OCI-LY1 (cell line): Measurements from ENCODE around the gene GPI.

Experiments used
- H2AFZ ChIP-seq: fragments of 200-600 bp; sonication (generic), shearing (Covaris generic); 2 replicates; pipeline ENCODE4 v1.6.0; 2014; ENCODE audit warnings: antibody characterized with exemption, mild to moderate bottlenecking, low read length
- H3F3A ChIP-seq: fragments of 200-600 bp; sonication (generic), shearing (Covaris generic); 2 replicates; pipeline ENCODE4 v1.6.0; 2014; ENCODE audit warnings: mild to moderate bottlenecking, antibody characterized with exemption, low read length, moderate library complexity; ENCODE audit not compliant: insufficient read depth
- H3K27ac ChIP-seq: fragments of 200-600 bp; sonication (generic); 2 replicates; pipeline ENCODE4 v1.5.1; 2014; ENCODE audit warnings: low read length, mixed run types, mild to moderate bottlenecking, low read depth; ENCODE audit not compliant: poor library complexity, severe bottlenecking
- H3K27me3 ChIP-seq: fragments of 200-600 bp; sonication (generic); 2 replicates; pipeline ENCODE4 v1.6.0; 2014; ENCODE audit warnings: antibody characterized with exemption, mild to moderate bottlenecking, low read length, moderate library complexity; ENCODE audit not compliant: insufficient read depth
- H3K36me3 ChIP-seq: fragments of 200-600 bp; sonication (generic); 2 replicates; pipeline ENCODE4 v1.6.1; 2014; ENCODE audit warnings: mild to moderate bottlenecking, antibody characterized with exemption, low read length, moderate library complexity, mixed read lengths; ENCODE audit not compliant: insufficient read depth
- H3K4me1 ChIP-seq: fragments of 200-600 bp; sonication (generic); 2 replicates; pipeline ENCODE4 v1.5.1; 2014; ENCODE audit warnings: mild to moderate bottlenecking, low read length, moderate library complexity; ENCODE audit not compliant: insufficient read depth, severe bottlenecking
- H3K4me2 ChIP-seq: fragments of 200-600 bp; sonication (generic), shearing (Covaris generic); 2 replicates; pipeline ENCODE4 v1.6.1; 2014; ENCODE audit warnings: low read length
- H3K4me3 ChIP-seq: fragments of 200-600 bp; sonication (generic); 2 replicates; pipeline ENCODE4 v1.5.1; 2014; ENCODE audit warnings: low read length, low read depth, mild to moderate bottlenecking, mixed read lengths; ENCODE audit not compliant: poor library complexity, severe bottlenecking
- H3K79me2 ChIP-seq: fragments of 200-600 bp; shearing (Covaris generic); 2 replicates; pipeline ENCODE4 v1.6.1; 2016; ENCODE audit warnings: mixed run types, low read length, mixed read lengths; ENCODE audit not compliant: insufficient read depth
- H3K9ac ChIP-seq: fragments of 200-600 bp; sonication (generic), shearing (Covaris generic); 2 replicates; pipeline ENCODE4 v1.6.1; 2014; ENCODE audit warnings: mild to moderate bottlenecking, low read length, mixed read lengths
- H3K9me2 ChIP-seq: fragments of 200-600 bp; sonication (generic), shearing (Covaris generic); 2 replicates; pipeline ENCODE4 v1.6.1; 2014; ENCODE audit warnings: low read depth, mild to moderate bottlenecking, low read length, mixed read lengths
- H3K9me3 ChIP-seq: fragments of 200-600 bp; shearing (Covaris generic); 2 replicates; pipeline ENCODE4 v1.6.1; 2014; ENCODE audit warnings: low read length, mixed read lengths
- H4K20me1 ChIP-seq: fragments of 200-600 bp; sonication (generic), shearing (Covaris generic); 2 replicates; pipeline ENCODE4 v1.6.0; 2016; ENCODE audit warnings: mild to moderate bottlenecking, low read length; ENCODE audit not compliant: insufficient read depth
- EZH2 ChIP-seq: fragments of 200-600 bp; sonication (generic), shearing (Covaris generic); IDR thresholded peaks from 2 replicates; pipeline ENCODE4 v1.8.0; 2017; ENCODE audit warnings: borderline replicate concordance, mixed run types, mild to moderate bottlenecking, antibody characterized with exemption, low read length, moderate library complexity, mixed read lengths
- TF ChIP-seq, protein P1 (sequence below): fragments of 200-600 bp; sonication (generic), shearing (Covaris generic); IDR thresholded peaks from 2 replicates; pipeline ENCODE4 v1.5.1; 2017; ENCODE audit warnings: mild to moderate bottlenecking, antibody characterized with exemption, low read length, moderate library complexity, mixed read lengths

Gene GPI

DNA sequence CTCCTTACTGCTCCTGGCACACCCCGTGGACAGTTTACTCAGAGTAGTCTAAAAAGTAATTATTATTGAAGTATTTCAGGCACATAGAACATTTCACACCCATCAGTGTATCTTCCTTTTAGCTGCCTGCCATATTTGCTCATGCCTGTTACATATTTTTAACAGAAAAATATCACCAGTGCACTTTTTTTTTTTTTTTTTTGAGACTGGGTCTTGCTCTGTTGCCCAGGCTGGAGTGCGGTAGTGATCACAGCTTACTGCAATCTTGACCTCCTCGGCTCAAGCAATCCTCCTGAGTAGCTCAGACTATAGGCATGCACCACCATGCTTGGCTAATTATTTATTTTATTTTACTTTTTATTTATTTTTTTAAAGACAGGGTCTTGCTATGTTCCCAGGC, 40.7 kb upstream of the GPI start:
- no peaks in the 10 kb centered on the region for H3K9me3 ChIP-seq
- H2AFZ ChIP-seq: no peak overlapping the region
- H3K79me2 ChIP-seq: no peaks in the 10 kb centered on the region
- TF ChIP-seq, protein P1, sequence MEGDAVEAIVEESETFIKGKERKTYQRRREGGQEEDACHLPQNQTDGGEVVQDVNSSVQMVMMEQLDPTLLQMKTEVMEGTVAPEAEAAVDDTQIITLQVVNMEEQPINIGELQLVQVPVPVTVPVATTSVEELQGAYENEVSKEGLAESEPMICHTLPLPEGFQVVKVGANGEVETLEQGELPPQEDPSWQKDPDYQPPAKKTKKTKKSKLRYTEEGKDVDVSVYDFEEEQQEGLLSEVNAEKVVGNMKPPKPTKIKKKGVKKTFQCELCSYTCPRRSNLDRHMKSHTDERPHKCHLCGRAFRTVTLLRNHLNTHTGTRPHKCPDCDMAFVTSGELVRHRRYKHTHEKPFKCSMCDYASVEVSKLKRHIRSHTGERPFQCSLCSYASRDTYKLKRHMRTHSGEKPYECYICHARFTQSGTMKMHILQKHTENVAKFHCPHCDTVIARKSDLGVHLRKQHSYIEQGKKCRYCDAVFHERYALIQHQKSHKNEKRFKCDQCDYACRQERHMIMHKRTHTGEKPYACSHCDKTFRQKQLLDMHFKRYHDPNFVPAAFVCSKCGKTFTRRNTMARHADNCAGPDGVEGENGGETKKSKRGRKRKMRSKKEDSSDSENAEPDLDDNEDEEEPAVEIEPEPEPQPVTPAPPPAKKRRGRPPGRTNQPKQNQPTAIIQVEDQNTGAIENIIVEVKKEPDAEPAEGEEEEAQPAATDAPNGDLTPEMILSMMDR: no peak
- no peak for TF ChIP-seq EZH2
- no peak overlapping the region for H3K9ac ChIP-seq
- no peak overlapping the region for H3K4me3 ChIP-seq
- no peaks in the 10 kb centered on the region for H4K20me1 ChIP-seq
- no peaks in the 10 kb centered on the region for H3K9me2 ChIP-seq
- no peak overlapping the region for H3K27ac ChIP-seq
- H3F3A ChIP-seq: no peaks in the 10 kb centered on the region
- H3K4me1 ChIP-seq: no peaks in the 10 kb centered on the region
- H3K4me2 ChIP-seq: no peak overlapping the region
- H3K36me3 ChIP-seq: peaks cover 3% of the 10 kb centered on the region
- H3K27me3 ChIP-seq: no peaks in the 10 kb centered on the region

DNA sequence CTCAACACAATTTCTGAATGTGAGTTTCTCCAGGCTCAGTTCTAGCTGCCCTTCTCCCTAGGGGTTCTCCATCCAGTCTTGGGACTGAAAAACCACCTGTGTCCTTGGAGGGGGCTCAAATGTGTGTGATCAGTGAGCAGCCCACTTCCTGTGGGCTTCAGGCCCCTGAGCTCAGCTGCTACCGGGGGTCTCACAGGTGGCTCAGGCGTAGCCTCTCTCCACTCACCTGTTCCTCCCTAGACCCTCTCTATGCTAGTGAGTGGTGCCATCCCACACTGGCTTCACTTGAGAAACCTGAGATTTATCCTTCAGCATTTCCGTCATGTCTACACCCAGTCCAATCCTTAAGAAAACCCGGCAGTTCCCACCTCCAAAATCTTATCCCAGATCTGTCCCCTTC, 39.8 kb upstream of the GPI start:
- Histone ChIP-seq H3F3A (no peaks in the 10 kb centered on the region), H3K9me3 (no peaks in the 10 kb centered on the region), H3K79me2 (no peaks in the 10 kb centered on the region), H3K4me1 (no peaks in the 10 kb centered on the region), H3K27me3 (no peaks in the 10 kb centered on the region), H3K4me2 (no peak overlapping the region), H3K4me3 (no peak overlapping the region), H4K20me1 (no peaks in the 10 kb centered on the region), H3K9ac (no peak overlapping the region), H3K9me2 (no peaks in the 10 kb centered on the region), H3K36me3 (peaks cover 3% of the 10 kb centered on the region), H3K27ac (no peak overlapping the region), H2AFZ (no peak overlapping the region)
- no peak for TF ChIP-seq EZH2
- TF ChIP-seq, protein P1: no peak

DNA sequence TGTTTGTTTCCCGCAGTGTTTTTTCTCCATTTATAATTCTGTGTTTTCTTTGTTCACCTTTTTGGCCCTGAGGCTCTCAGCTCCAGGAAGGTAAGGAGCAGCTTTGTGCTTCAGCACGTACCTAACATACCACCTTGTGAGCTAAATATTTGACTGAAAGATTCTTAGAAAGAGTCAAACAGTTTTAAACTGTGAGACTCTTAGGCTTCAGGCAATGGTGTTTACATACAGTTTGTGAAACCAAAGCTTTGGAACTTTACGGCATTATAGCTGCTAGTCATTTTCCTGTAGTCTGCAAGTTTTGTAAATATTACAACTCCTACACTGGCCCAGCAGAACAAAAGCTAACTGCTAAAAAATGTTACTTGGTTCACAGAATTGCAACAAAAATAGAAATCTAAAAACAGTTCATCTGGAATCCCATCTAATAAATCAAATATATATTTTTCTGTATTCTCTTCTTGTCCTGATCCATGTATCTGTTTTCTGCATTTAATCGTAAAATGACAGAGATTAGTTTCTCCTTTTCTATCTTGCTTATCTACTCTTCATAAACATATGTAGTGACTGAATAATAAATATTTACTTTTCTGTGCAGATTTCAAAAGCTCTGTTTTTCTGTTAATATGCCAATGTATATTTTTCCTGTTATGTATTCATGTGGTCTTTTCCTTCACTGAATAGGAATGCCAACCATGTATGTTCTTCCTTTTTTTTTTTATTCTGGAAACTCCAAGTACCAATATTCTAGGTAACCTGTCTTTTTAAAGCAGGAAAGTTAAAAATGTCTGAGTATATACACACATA, 38.8 kb upstream of the GPI start:
- H3F3A ChIP-seq: no peaks in the 10 kb centered on the region
- H3K27ac ChIP-seq: no peak overlapping the region

More for the DNA sequence above, 38.8 kb upstream of the GPI start:
- H3K4me2 ChIP-seq: no peak overlapping the region
- no peaks in the 10 kb centered on the region for H3K79me2 ChIP-seq
- no peak overlapping the region for H3K4me3 ChIP-seq
- no peaks in the 10 kb centered on the region for H4K20me1 ChIP-seq
- no peak overlapping the region for H3K9ac ChIP-seq
- H3K9me2 ChIP-seq: no peaks in the 10 kb centered on the region
- no peaks in the 10 kb centered on the region for H3K4me1 ChIP-seq
- TF ChIP-seq, protein P1: no peak
- TF ChIP-seq EZH2: no peak
- H3K36me3 ChIP-seq: peaks cover 3% of the 10 kb centered on the region
- no peaks in the 10 kb centered on the region for H3K27me3 ChIP-seq
- no peak overlapping the region for H2AFZ ChIP-seq
- H3K9me3 ChIP-seq: no peaks in the 10 kb centered on the region
